Measurements from ENCODE around the gene ADGRG3. TPM values are rescaled to one million over a fixed set of nuclear protein-coding genes. Genes with fewer than 3 reads are reported as not detected.

Gene ADGRG3
- total and polyA plus RNA-seq, 2 of the 13 experiments (the other 11 are each of a cell fraction or from before 2014, with no cell fraction given): 2.7 to 11.8 TPM

DNA sequence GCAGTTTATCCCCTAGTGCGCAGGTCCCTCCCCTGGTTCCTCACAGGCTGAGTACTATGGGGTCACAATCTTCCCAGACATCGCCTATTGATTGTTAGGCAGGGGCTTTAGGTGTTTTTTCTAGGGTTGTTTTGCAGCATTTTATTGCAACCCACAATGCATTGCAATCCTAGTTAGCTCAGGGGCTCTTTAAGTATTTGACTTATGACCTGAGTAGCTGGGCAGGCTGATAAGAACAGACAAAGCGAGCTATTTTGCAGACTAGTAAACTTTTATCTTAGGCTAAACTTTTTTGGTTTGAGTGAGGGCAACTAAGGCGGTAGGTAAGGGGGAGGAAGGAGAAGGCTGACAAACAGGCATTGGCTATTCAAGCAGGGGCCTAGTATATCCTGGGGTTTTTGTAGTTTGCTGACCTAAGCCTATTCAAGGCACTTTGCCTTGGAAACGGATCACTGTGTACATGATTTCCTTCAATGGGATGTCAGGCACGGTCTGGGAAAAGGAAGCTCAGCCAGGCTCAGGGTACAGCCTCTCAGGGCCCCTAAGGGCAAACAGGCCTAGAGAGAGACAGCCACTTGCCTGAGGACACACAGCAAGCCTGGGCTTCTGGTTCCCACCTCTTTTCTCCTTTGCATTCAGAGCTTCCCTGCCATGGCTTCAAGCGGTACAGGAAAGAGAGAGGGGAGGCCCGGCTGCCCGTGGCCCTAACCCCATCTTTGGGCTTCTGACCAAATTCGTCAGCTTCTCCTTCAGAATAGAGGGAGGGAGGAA is 32.9 kb downstream of the ADGRG3 start (continued):
- no peak; the same call in 1 of the 2 replicates for TF ChIP-seq ZNF788 (CRISPR knock-in tag; IDR thresholded peaks at IDR 0.05; ENCODE audit: borderline replicate concordance)
- TF ChIP-seq ZNF383 (CRISPR knock-in tag; IDR thresholded peaks at IDR 0.05; ENCODE audit: borderline replicate concordance): 0 out of 2 replicates have a peak, but pooled peaks have one; percentile 69
- TF ChIP-seq, protein P1, sequence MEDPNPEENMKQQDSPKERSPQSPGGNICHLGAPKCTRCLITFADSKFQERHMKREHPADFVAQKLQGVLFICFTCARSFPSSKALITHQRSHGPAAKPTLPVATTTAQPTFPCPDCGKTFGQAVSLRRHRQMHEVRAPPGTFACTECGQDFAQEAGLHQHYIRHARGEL (CRISPR knock-in tag; IDR thresholded peaks at IDR 0.05): no peak
- no peak for TF ChIP-seq MXI1 (IDR thresholded peaks at IDR 0.05; ENCODE audit: borderline replicate concordance, low read depth, low read length)
- TF ChIP-seq RBM39 (IDR thresholded peaks at IDR 0.05; ENCODE audit: low read depth, low read length, poor library complexity, severe bottlenecking): no peak
- no peak for TF ChIP-seq HHEX (CRISPR knock-in tag; IDR thresholded peaks at IDR 0.05)
- TF ChIP-seq ZNF7 (CRISPR knock-in tag; IDR thresholded peaks at IDR 0.05): no peak
- 0 out of 2 replicates have a peak, but pooled peaks have one; percentile 9 for TF ChIP-seq ZXDC (CRISPR knock-in tag; IDR thresholded peaks at IDR 0.05)
- no peak for TF ChIP-seq ZMAT3 (CRISPR knock-in tag; conservative IDR thresholded peaks at IDR 0.05)
- TF ChIP-seq, protein P2, sequence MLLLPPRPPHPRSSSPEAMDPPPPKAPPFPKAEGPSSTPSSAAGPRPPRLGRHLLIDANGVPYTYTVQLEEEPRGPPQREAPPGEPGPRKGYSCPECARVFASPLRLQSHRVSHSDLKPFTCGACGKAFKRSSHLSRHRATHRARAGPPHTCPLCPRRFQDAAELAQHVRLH (CRISPR knock-in tag; IDR thresholded peaks at IDR 0.05; ENCODE audit: borderline replicate concordance, low read depth): peak; percentile 51; the same call in 1 of the 2 replicates
- no peak for TF ChIP-seq KMT2B (CRISPR knock-in tag; IDR thresholded peaks at IDR 0.05)
- TF ChIP-seq ZMYM2 (CRISPR knock-in tag; IDR thresholded peaks at IDR 0.05): 0 out of 2 replicates have a peak, but pooled peaks have one; percentile 45
- no peak for TF ChIP-seq ZNF646 (CRISPR knock-in tag; IDR thresholded peaks at IDR 0.05)
- no peak for TF ChIP-seq ZNF704 (CRISPR knock-in tag; IDR thresholded peaks at IDR 0.05; ENCODE audit: borderline replicate concordance)
- TF ChIP-seq HCFC1 (IDR thresholded peaks at IDR 0.05; ENCODE audit: low read depth, low read length): no peak
- peak; percentile 74 for TF ChIP-seq NR2F2 (IDR thresholded peaks at IDR 0.05; ENCODE audit: borderline replicate concordance, low read depth)
- TF ChIP-seq ZKSCAN8 (CRISPR knock-in tag; IDR thresholded peaks at IDR 0.05; ENCODE audit: borderline replicate concordance): no peak
- no peak for TF ChIP-seq GPN1 (CRISPR knock-in tag; IDR thresholded peaks at IDR 0.05; ENCODE audit: borderline replicate concordance)

All from HepG2 (cell line).